OCI-LY7 (cell line): ENCODE data around the gene NCLN.

ENCODE experiments used
- CTCF ChIP-seq: fragments of 200-600 bp; sonication (generic); conservative IDR thresholded peaks from 2 replicates; pipeline ENCODE4 v1.5.1; 2014; ENCODE audit warnings: mild to moderate bottlenecking, antibody characterized with exemption, low read length, moderate library complexity, mixed read lengths
- EZH2phosphoT487 ChIP-seq: fragments of 200-600 bp; sonication (generic); IDR thresholded peaks from 2 replicates; pipeline ENCODE4 v1.6.1; 2018; ENCODE audit warnings: low read depth, borderline replicate concordance, mild to moderate bottlenecking, mixed run types, antibody characterized with exemption, low read length, moderate library complexity, mixed read lengths

GRCh38 chr19:3161453-3161852 lies 24.3 kb upstream of the NCLN start:
- no peak for TF ChIP-seq CTCF
- no peak for TF ChIP-seq EZH2phosphoT487
